Esophagus muscularis mucosa (tissue), 4 donors: ENCODE data around the gene BICD2. TPM values are rescaled to one million over a fixed set of nuclear protein-coding genes. Genes with fewer than 3 reads are reported as not detected.
"Not testable (repeated sequence)": the region's sequence is repeated elsewhere in the genome, so short reads cannot be mapped to it uniquely, and the experiment has no call there.

Experiments used
- DNase-seq: peaks from one replicate; pipeline ENCODE4 v3.0.0-alpha.2; 2017; ENCODE audit errors: extremely low spot score
- H3K27ac ChIP-seq, 4 donors: fragments of 200-600 bp; sonication (generic); replicated peaks in 1 of 4; 1 replicate in 3 of 4; 2 replicates in 1 of 4; pipeline ENCODE4 v1.5.1; 2016 to 2019; ENCODE audit warnings: mild to moderate bottlenecking in 1 of 4
- H3K27me3 ChIP-seq, 4 donors: fragments of 200-600 bp; sonication (generic); one replicate each; pipeline versions ENCODE4 v1.5.1 to v1.6.0; 2016 to 2019
- H3K36me3 ChIP-seq, 4 donors: fragments of 200-600 bp; sonication (generic); one replicate each; pipeline ENCODE4 v1.5.1; 2016 to 2019
- H3K4me1 ChIP-seq, 4 donors: fragments of 200-600 bp; sonication (generic); one replicate each; pipeline ENCODE4 v1.5.1; 2016 to 2019
- H3K4me3 ChIP-seq, 4 donors: fragments of 200-600 bp; sonication (generic); 1 replicate in 2 of 4; 2 replicates in 2 of 4; pipeline ENCODE4 v1.5.1; 2016 to 2019; ENCODE audit warnings: mild to moderate bottlenecking in 4 of 4, moderate library complexity in 1 of 4
- H3K9me3 ChIP-seq, 4 donors: fragments of 200-600 bp; sonication (generic); 1 replicate in 3 of 4; 2 replicates in 1 of 4; pipeline ENCODE4 v1.5.1; 2016 to 2019
- EP300 ChIP-seq: sonication (generic); formaldehyde crosslinking; IDR thresholded peaks from one replicate; pipeline ENCODE4 v1.6.1; 2017; ENCODE audit warnings: antibody characterized with exemption
- POLR2A ChIP-seq: fragments of 450-650 bp; IDR thresholded peaks from one replicate; pipeline ENCODE4 v1.6.1; 2017; ENCODE audit warnings: antibody characterized with exemption, moderate library complexity, mild to moderate bottlenecking, low read depth
- POLR2AphosphoS5 ChIP-seq, 2 donors: sonication (generic); formaldehyde crosslinking; IDR thresholded peaks; one replicate each; pipeline ENCODE4 v1.6.1; 2017; ENCODE audit warnings: antibody characterized with exemption in 2 of 2
- WGBS: methylation state at CpG from one replicate; pipeline ENCODE4 v1.1.5; 2018; 5-methylcytosine and 5-hydroxymethylcytosine counted together
- intact Hi-C: fragments of 100-400 bp; cut with DNase I; formaldehyde crosslinking; loops from one replicate; pipeline ENCODE4 v1.15.1; 2023
- total RNA-seq, 4 donors: library from RNA; depleted of rRNA; stranded (reverse); fragments of >200 nt; gene quantifications; one replicate each; pipeline versions ENCODE4 v1.1.0 to v1.2.1, GENCODE V29; 2016
- TF ChIP-seq, protein P1 (sequence below), 3 experiments: fragments of 200-600 bp in 2 of 3; fragments of 450-650 bp in 1 of 3; sonication (generic) in 2 of 3; IDR thresholded peaks; one replicate each; pipeline ENCODE4 v1.5.1; 2017 to 2019; ENCODE audit warnings: antibody characterized with exemption in 3 of 3, mild to moderate bottlenecking in 2 of 3, moderate library complexity in 1 of 3

The BICD2 gene
- total RNA-seq, 4 donors from 2014 or later: 44.0 to 72.5 (median 57.3) TPM

DNA sequence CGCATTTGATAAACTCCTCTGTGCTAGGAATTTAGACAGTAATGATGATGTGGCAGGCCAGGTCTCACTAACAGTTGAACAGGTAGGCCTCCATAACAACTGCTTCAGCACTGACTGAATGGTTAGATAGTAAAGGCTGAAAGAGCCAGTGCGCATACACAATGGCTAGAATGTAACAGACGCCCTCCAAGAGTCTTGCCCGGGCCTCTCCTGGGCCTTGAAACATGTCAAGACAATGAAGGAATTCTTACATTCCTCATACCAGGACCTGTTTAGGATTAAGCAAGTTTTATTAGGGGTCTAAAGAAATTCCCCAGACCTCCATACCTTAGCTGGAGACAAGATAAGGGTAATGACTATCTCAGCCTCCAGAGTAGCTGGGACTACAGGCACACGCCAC lies 6.7 kb upstream of the BICD2 start:
- Histone ChIP-seq H3K4me1 (peaks cover 0 to 18% (median 6%) of the 10 kb centered on the region in 4 donors), H3K36me3 (no peaks in the 10 kb centered on the region), H3K4me3 (no peak overlapping the region), H3K9me3 (no peaks in the 10 kb centered on the region), H3K27ac (no peak overlapping the region), H3K27me3 (no peaks in the 10 kb centered on the region)
- TF ChIP-seq POLR2AphosphoS5 (IDR thresholded peaks at IDR 0.05) (no peak), POLR2A (no peak), EP300 (no peak)
- TF ChIP-seq, protein P1, sequence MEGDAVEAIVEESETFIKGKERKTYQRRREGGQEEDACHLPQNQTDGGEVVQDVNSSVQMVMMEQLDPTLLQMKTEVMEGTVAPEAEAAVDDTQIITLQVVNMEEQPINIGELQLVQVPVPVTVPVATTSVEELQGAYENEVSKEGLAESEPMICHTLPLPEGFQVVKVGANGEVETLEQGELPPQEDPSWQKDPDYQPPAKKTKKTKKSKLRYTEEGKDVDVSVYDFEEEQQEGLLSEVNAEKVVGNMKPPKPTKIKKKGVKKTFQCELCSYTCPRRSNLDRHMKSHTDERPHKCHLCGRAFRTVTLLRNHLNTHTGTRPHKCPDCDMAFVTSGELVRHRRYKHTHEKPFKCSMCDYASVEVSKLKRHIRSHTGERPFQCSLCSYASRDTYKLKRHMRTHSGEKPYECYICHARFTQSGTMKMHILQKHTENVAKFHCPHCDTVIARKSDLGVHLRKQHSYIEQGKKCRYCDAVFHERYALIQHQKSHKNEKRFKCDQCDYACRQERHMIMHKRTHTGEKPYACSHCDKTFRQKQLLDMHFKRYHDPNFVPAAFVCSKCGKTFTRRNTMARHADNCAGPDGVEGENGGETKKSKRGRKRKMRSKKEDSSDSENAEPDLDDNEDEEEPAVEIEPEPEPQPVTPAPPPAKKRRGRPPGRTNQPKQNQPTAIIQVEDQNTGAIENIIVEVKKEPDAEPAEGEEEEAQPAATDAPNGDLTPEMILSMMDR (IDR thresholded peaks at IDR 0.05): no peak
- WGBS: 83% methylated on average over 5 of the region's 5 CpGs
- no peak for DNase-seq
- intact Hi-C loops: no loop called here

DNA sequence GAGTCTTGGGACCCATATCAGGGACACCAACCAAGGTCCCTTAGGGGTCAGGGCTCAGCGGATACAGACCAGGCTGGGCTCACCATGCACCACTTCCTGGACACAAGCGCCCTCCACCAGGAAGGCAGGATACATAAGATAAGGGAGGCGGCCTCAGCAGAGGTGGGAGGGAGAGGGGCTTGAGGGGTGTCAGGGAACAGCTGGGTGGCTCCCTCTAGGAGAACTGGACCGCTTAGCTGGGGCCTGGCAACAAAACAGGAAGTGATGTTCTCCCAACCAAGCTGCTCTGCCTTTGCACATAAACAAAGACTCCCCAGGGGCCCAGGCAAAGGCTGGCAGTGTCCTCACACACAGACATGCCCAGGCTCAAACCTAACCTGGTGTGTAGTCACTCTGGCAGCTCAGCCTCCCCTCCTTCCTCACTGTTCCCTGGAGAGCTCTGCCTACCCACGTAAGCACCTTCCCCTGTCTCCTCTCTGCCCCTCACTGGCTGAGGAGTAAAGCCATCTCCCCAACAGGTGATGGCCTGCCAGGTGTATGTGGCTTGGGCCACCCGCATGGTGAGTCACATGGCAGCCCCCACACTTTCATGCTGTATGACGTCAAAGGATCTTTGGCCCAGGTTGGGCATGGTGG lies 5.8 kb upstream of the BICD2 start:
- WGBS: 70% methylated on average over 7 of the region's 7 CpGs
- no peaks in the 10 kb centered on the region for H3K9me3 ChIP-seq
- H3K4me1 ChIP-seq: peaks cover 7 to 26% (median 14%) of the 10 kb centered on the region in 4 donors
- TF ChIP-seq POLR2A (no peak), EP300 (no peak), POLR2AphosphoS5 (IDR thresholded peaks at IDR 0.05) (no peak)
- TF ChIP-seq, protein P1 (IDR thresholded peaks at IDR 0.05): no peak
- H3K27ac ChIP-seq: no peak overlapping the region
- no peaks in the 10 kb centered on the region for H3K36me3 ChIP-seq
- intact Hi-C loops: no loop called here
- no peak overlapping the region for H3K4me3 ChIP-seq
- H3K27me3 ChIP-seq: no peaks in the 10 kb centered on the region
- DNase-seq: no peak

DNA sequence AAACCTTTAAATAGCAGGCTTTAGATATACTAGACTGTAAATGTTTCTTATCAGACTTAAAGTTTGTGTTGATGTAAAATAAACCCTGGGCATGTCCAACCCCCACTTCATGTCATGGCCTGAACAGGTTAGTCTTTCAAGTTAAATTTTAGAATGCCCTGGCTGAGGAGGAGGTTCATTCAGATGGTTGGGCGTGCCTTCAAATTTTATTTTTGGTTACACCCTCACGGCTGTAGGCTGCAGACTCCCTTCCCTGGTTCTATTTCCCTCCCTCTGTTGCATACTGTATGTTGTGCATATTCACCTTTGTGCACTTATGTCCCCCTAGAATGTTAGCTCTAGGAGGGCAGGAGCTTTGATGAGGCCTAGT lies 5.3 kb upstream of the BICD2 start:
- H3K27ac ChIP-seq: no peak overlapping the region
- 61% methylated on average over 2 of the region's 2 CpGs for WGBS
- intact Hi-C loops: no loop called here
- H3K27me3 ChIP-seq: no peaks in the 10 kb centered on the region
- no peak for TF ChIP-seq POLR2A
- TF ChIP-seq, protein P1 (IDR thresholded peaks at IDR 0.05): no peak
- no peak for TF ChIP-seq EP300
- TF ChIP-seq POLR2AphosphoS5 (IDR thresholded peaks at IDR 0.05): no peak
- peaks cover 8 to 26% (median 15%) of the 10 kb centered on the region in 4 donors for H3K4me1 ChIP-seq
- no peak for DNase-seq
- H3K4me3 ChIP-seq: no peak overlapping the region
- H3K36me3 ChIP-seq: no peaks in the 10 kb centered on the region
- H3K9me3 ChIP-seq: no peaks in the 10 kb centered on the region

DNA sequence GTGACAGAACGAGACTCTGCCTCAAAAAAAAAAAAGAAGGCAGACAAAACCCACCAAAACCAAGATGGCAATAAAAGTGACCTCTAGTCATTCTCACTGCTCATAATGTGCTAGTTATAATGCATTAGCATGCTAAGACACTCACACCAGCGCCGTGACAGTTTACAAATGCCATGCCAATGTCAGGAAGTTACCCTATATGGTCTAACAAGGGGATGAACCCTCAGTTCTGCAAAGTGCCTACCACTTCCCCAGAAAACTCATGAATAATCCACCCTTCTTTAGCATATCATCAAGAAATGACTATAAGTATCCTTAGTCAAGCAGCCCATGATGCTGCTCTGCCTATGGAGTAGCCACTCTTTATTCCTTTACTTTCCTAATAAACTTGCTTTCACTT lies 4.7 kb upstream of the BICD2 start:
- WGBS: 94% methylated on average over 3 of the region's 3 CpGs
- intact Hi-C loops: no loop called here
- H3K36me3 ChIP-seq: no peaks in the 10 kb centered on the region
- H3K27ac ChIP-seq: no peak overlapping the region
- H3K4me3 ChIP-seq: no peak overlapping the region
- H3K27me3 ChIP-seq: no peaks in the 10 kb centered on the region
- TF ChIP-seq EP300 (no peak), POLR2A (no peak), POLR2AphosphoS5 (IDR thresholded peaks at IDR 0.05) (no peak)
- TF ChIP-seq, protein P1 (IDR thresholded peaks at IDR 0.05): no peak
- H3K4me1 ChIP-seq: peaks cover 8 to 26% (median 15%) of the 10 kb centered on the region in 4 donors
- H3K9me3 ChIP-seq: no peaks in the 10 kb centered on the region
- no peak for DNase-seq

DNA sequence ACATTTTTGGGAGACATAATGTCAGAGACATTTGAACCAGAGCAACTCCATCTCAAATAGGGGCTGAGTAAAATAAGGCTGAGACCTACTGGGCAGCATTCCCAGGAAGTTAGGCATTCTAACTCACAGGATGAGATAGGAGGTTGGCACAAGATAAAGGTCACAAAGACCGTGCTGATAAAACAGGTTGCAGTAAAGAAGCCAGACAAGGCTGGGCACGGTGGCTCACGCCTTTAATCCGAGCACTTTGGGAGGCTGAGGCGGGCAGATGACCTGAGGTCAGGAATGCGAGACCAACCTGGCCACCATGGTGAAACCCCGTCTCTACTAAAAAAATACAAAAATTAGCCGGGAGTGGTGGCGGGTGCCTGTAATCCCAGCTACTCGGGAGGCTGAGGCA lies 4.2 kb upstream of the BICD2 start:
- WGBS: 91% methylated on average over 10 of the region's 10 CpGs
- peaks cover 11 to 26% (median 16%) of the 10 kb centered on the region in 4 donors for H3K4me1 ChIP-seq
- H3K9me3 ChIP-seq, H3K27ac ChIP-seq, DNase-seq, H3K4me3 ChIP-seq, H3K36me3 ChIP-seq, intact Hi-C loops, H3K27me3 ChIP-seq: not testable (repeated sequence)
